Sigmoid colon (tissue), 7 donors: ENCODE data around the gene FOXP3. TPM values are rescaled to one million over a fixed set of nuclear protein-coding genes. Genes with fewer than 3 reads are reported as not detected.

Source experiments
- DNase-seq: peaks from one replicate; pipeline ENCODE4 v3.0.0-alpha.2; 2019
- H3K27ac ChIP-seq, 4 donors: fragments of 200-600 bp; sonication (generic); one replicate each; pipeline ENCODE4 v1.5.1; 2016 to 2019; ENCODE audit warnings: mild to moderate bottlenecking in 1 of 4
- H3K27me3 ChIP-seq, 3 donors: fragments of 200-600 bp; sonication (generic); one replicate each; pipeline ENCODE4 v1.5.1; 2019; ENCODE audit warnings: mild to moderate bottlenecking in 1 of 3
- H3K36me3 ChIP-seq, 4 donors: fragments of 200-600 bp; sonication (generic); one replicate each; pipeline ENCODE4 v1.5.1; 2016 to 2019
- H3K4me1 ChIP-seq, 4 donors: fragments of 200-600 bp; sonication (generic); one replicate each; pipeline ENCODE4 v1.5.1; 2017 to 2019
- H3K4me3 ChIP-seq, 4 donors: fragments of 200-600 bp; sonication (generic); one replicate each; pipeline ENCODE4 v1.5.1; 2017 to 2019; ENCODE audit warnings: mild to moderate bottlenecking in 2 of 4, moderate library complexity in 1 of 4
- H3K9me3 ChIP-seq, 4 donors: fragments of 200-600 bp in 3 of 4; sonication (generic) in 3 of 4; one replicate each; pipeline versions ENCODE4 v1.5.1 to v1.6.1; 2013 to 2019
- EP300 ChIP-seq, 4 donors: sonication (generic); formaldehyde crosslinking; IDR thresholded peaks; one replicate each; pipeline ENCODE4 v1.6.1; 2017; ENCODE audit warnings: antibody characterized with exemption in 4 of 4
- POLR2A ChIP-seq, 2 donors: fragments of 450-650 bp; IDR thresholded peaks; one replicate each; pipeline ENCODE4 v1.6.1; 2016; ENCODE audit warnings: antibody characterized with exemption in 2 of 2, mild to moderate bottlenecking in 2 of 2, moderate library complexity in 2 of 2
- POLR2AphosphoS5 ChIP-seq, 4 donors: sonication (generic); formaldehyde crosslinking; IDR thresholded peaks; one replicate each; pipeline ENCODE4 v1.6.1; 2017; ENCODE audit warnings: antibody characterized with exemption in 4 of 4
- WGBS, 2 donors: extraction: QIAGEN DNeasy Blood & Tissue Kit; methylation state at CpG; one replicate each; pipeline ENCODE4 v1.1.7; 2013; 5-methylcytosine and 5-hydroxymethylcytosine counted together
- intact Hi-C: fragments of 100-400 bp; cut with DNase I; formaldehyde crosslinking; loops from one replicate; pipeline ENCODE4 v1.15.1; 2023
- polyA plus RNA-seq, 3 donors: library from polyadenylated mRNA; stranded (reverse); fragments of 200-250 nt; gene quantifications; one replicate each; pipeline ENCODE4 v1.2.3, GENCODE V29; 2013
- total RNA-seq, 4 donors: library from RNA; depleted of rRNA; stranded (reverse); fragments of >200 nt; gene quantifications; one replicate each; pipeline ENCODE4 v1.1.0, GENCODE V29; 2016
- TF ChIP-seq, protein P1 (sequence below), 4 experiments: fragments of 450-650 bp in 3 of 4; fragments of 200-600 bp in 1 of 4; IDR thresholded peaks; one replicate each; pipeline ENCODE4 v1.5.1; 2016 to 2019; ENCODE audit warnings: antibody characterized with exemption in 4 of 4, mild to moderate bottlenecking in 3 of 4, moderate library complexity in 2 of 4
- donor health status: healthy with polysubstance abuse.
- donor health status: Bipolar disorder and iron deficiency.
- donor health status: healthy.

Gene FOXP3
- total and polyA plus RNA-seq, 7 donors, result 3.1 TPM; not detected in 6

DNA sequence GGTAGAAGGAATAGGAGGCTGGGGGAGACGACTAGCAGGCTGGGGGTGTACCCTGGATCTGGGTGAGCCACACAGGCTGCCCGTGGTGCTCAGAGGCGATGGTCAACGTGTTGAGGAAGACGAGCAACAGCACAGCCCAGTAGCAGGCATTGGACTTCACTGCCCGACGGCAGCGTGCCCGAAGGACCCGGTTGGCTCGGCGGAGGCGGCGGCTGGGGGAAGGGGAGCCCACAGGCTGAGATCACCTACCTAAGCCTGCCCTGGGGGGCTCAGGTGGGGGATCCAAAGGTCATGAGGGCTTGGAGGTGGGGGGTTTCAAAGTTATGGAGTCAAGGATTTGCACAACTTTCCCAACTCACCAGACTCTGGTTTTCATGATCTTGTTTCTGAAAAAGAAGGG lies 38.7 kb downstream of the FOXP3 start:
- H3K36me3 ChIP-seq, result no peaks in the 10 kb centered on the region
- H3K27ac ChIP-seq, result no peak overlapping the region
- H3K4me3 ChIP-seq, result no peak overlapping the region
- DNase-seq, result no peak
- WGBS, 2 donors, result 77% methylated on average over 14 of the region's 14 CpGs
- H3K4me1 ChIP-seq, result no peaks in the 10 kb centered on the region
- no peaks in the 10 kb centered on the region for H3K9me3 ChIP-seq
- peaks cover 0 to 7% (median 6%) of the 10 kb centered on the region in 3 donors for H3K27me3 ChIP-seq
- intact Hi-C loops, result no loop called here
- TF ChIP-seq, protein P1, sequence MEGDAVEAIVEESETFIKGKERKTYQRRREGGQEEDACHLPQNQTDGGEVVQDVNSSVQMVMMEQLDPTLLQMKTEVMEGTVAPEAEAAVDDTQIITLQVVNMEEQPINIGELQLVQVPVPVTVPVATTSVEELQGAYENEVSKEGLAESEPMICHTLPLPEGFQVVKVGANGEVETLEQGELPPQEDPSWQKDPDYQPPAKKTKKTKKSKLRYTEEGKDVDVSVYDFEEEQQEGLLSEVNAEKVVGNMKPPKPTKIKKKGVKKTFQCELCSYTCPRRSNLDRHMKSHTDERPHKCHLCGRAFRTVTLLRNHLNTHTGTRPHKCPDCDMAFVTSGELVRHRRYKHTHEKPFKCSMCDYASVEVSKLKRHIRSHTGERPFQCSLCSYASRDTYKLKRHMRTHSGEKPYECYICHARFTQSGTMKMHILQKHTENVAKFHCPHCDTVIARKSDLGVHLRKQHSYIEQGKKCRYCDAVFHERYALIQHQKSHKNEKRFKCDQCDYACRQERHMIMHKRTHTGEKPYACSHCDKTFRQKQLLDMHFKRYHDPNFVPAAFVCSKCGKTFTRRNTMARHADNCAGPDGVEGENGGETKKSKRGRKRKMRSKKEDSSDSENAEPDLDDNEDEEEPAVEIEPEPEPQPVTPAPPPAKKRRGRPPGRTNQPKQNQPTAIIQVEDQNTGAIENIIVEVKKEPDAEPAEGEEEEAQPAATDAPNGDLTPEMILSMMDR (IDR thresholded peaks at IDR 0.05), result no peak
- no peak for TF ChIP-seq EP300 (IDR thresholded peaks at IDR 0.05)

DNA sequence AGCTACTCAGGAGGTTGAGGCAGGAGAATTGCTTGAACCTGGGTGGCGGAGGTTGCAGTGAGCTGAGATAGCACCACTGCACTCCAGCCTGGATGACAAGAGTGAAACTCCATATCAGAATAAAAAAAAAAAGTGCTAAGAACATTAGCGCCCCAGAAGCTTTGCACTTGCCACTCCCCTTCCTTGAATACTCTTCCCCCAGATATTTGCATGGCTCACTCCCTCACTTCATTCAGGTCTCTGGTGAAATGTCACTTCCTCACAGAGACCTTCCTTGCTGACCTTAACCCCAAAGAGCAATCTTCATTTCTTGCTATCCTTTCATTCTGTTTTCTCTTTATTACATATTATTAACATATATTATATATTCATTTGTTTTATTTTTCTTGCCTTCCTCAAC lies 42.6 kb downstream of the FOXP3 start:
- Histone ChIP-seq H3K9me3 (no peaks in the 10 kb centered on the region), H3K27me3 (no peaks in the 10 kb centered on the region), H3K4me1 (no peaks in the 10 kb centered on the region), H3K4me3 (no peak overlapping the region), H3K27ac (no peak overlapping the region), H3K36me3 (no peaks in the 10 kb centered on the region)
- 56 to 69% methylated on average over 2 of the region's 2 CpGs for WGBS, 2 donors
- intact Hi-C loops, result no loop called here
- no peak for TF ChIP-seq POLR2A (IDR thresholded peaks at IDR 0.05)
- no peak for TF ChIP-seq POLR2AphosphoS5 (IDR thresholded peaks at IDR 0.05)
- TF ChIP-seq, protein P1 (IDR thresholded peaks at IDR 0.05), result no peak
- TF ChIP-seq EP300 (IDR thresholded peaks at IDR 0.05), result no peak
- DNase-seq, result no peak

DNA sequence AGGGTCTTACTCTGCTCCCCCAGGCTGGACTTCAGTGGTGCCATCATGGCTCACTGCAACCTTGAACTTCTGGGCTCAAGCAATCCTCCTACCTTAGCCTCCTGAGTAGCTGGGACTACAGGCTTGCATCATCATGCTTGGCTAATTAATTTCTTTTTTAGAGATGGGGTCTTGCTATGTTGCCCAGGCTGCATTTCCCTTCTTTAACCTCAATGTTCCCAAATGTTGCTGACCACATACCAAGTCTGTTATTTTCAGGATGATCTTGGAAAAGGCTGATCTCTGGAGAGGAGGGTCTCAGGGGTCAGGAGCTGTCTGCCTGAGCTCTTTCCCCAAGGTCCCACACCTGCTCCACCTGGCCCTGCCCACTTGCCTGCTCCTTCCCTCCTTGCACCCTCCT lies 44.4 kb downstream of the FOXP3 start:
- Histone ChIP-seq H3K27ac (no peak overlapping the region), H3K36me3 (no peaks in the 10 kb centered on the region), H3K4me3 (no peak overlapping the region), H3K4me1 (no peaks in the 10 kb centered on the region), H3K27me3 (no peaks in the 10 kb centered on the region), H3K9me3 (no peaks in the 10 kb centered on the region)
- DNase-seq, result no peak
- no peak for TF ChIP-seq EP300 (IDR thresholded peaks at IDR 0.05)
- no peak for TF ChIP-seq POLR2AphosphoS5 (IDR thresholded peaks at IDR 0.05)
- TF ChIP-seq, protein P1 (IDR thresholded peaks at IDR 0.05), result no peak
- no peak for TF ChIP-seq POLR2A (IDR thresholded peaks at IDR 0.05)
- intact Hi-C loops, result no loop called here

- Histone ChIP-seq H3K36me3 (no peaks in the 10 kb centered on the region), H3K4me1 (no peaks in the 10 kb centered on the region), H3K9me3 (no peaks in the 10 kb centered on the region), H3K27me3 (no peaks in the 10 kb centered on the region), H3K4me3 (no peak overlapping the region), H3K27ac (no peak overlapping the region)
- 88% methylated on average over 14 of the region's 14 CpGs for WGBS, 2 donors
- intact Hi-C loops, result no loop called here
- no peak for DNase-seq
- TF ChIP-seq EP300 (IDR thresholded peaks at IDR 0.05), result no peak
- TF ChIP-seq POLR2A (IDR thresholded peaks at IDR 0.05), result no peak
- TF ChIP-seq POLR2AphosphoS5 (IDR thresholded peaks at IDR 0.05), result no peak
- TF ChIP-seq, protein P1 (IDR thresholded peaks at IDR 0.05), result no peak
These were observed 49.4 kb downstream of the FOXP3 start for GRCh38 chrX:49214996-49215526.

DNA sequence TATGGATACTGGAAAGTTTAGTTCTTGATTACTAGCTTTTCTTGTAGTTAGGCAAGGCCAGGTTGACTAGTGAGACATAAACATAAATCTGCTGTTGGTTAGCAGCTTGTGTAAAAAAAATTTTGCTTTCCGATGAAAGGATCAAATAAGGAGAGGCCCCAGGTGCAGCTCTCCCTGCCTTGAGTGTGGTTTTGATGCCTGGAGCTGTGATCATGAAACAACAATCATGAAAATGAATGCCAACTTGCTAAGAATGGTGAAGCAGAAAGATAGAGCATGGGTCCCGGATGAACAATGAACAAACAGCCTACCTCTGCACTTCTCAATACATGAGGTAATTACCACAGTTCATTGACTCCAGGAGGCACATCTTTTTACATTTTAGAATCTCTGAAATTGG lies 50.1 kb downstream of the FOXP3 start:
- intact Hi-C loops, result no loop called here
- no peak for DNase-seq
- no peaks in the 10 kb centered on the region for H3K4me1 ChIP-seq
- H3K27me3 ChIP-seq, result no peaks in the 10 kb centered on the region
- no peaks in the 10 kb centered on the region for H3K36me3 ChIP-seq
- no peak overlapping the region for H3K27ac ChIP-seq
- H3K9me3 ChIP-seq, result no peaks in the 10 kb centered on the region
- no peak for TF ChIP-seq POLR2A (IDR thresholded peaks at IDR 0.05)
- no peak for TF ChIP-seq EP300 (IDR thresholded peaks at IDR 0.05)
- no peak for TF ChIP-seq POLR2AphosphoS5 (IDR thresholded peaks at IDR 0.05)
- TF ChIP-seq, protein P1 (IDR thresholded peaks at IDR 0.05), result no peak
- WGBS, 2 donors, result 75 to 85% methylated on average over 2 of the region's 2 CpGs
- H3K4me3 ChIP-seq, result no peak overlapping the region
